IMR-90 (cell line): ENCODE results near the gene PAQR5. TPM values are rescaled to one million over a fixed set of nuclear protein-coding genes. Genes with fewer than 3 reads are reported as not detected.

Experiments used
- ATAC-seq: fragments of 200-7000 bp; cut with Tn5 transposase; 2 replicates; pipeline ENCODE4 v1.9.1; 2020; ENCODE audit warnings: low read depth, mild to moderate bottlenecking, moderate library complexity
- BruUV-seq: library from RNA; stranded (reverse); fragments of 400-500 nt; replicated peaks from 2 replicates; lab custom pipeline; 2021; lab: Mats Ljungman, UMichigan
- CTCF ChIA-PET: fragments of 300-600 bp; formaldehyde crosslinking; extraction: SDS; loops from one replicate; lab custom pipeline; 2021; ENCODE audit warnings: antibody characterized with exemption; lab: Yijun Ruan, JAX
- POLR2A ChIA-PET: fragments of 300-600 bp; sonication (Branson Sonifier 250); formaldehyde crosslinking; loops from one replicate; lab custom pipeline; 2022; ENCODE audit warnings: antibody characterized with exemption; ENCODE audit not compliant: unreplicated experiment; lab: Charles Lee
- DNase-seq: peaks from one replicate; pipeline ENCODE4 v3.0.0; 2013
- H2AFZ ChIP-seq: replicated peaks from 2 replicates; pipeline ENCODE3; 2013; ENCODE audit warnings: low read length, mild to moderate bottlenecking; ENCODE audit not compliant: poor library complexity
- H2AK5ac ChIP-seq: 2 replicates; pipeline ENCODE4 v1.6.1; 2013; ENCODE audit warnings: low read depth, low read length, inconsistent platforms
- H2AK9ac ChIP-seq: replicated peaks from 2 replicates; pipeline ENCODE3; 2013; ENCODE audit warnings: mild to moderate bottlenecking, low read depth, low read length, moderate library complexity; ENCODE audit not compliant: poor library complexity
- H2BK120ac ChIP-seq: 2 replicates; pipeline ENCODE4 v1.6.1; 2013; ENCODE audit warnings: low read depth, low read length, inconsistent platforms
- H2BK15ac ChIP-seq: 3 replicates; pipeline ENCODE4 v1.6.1; 2013; ENCODE audit warnings: low read depth, low read length, inconsistent platforms
- H2BK20ac ChIP-seq: 2 replicates; pipeline ENCODE4 v1.6.1; 2013; ENCODE audit warnings: low read depth, mild to moderate bottlenecking, inconsistent platforms, low read length, moderate library complexity
- H2BK5ac ChIP-seq: 2 replicates; pipeline ENCODE4 v1.6.1; 2013; ENCODE audit warnings: mild to moderate bottlenecking, low read depth, low read length, inconsistent platforms; ENCODE audit not compliant: poor library complexity, severe bottlenecking
- H3K14ac ChIP-seq: replicated peaks from 2 replicates; pipeline ENCODE4 v1.6.1; 2013; ENCODE audit warnings: low read depth, low read length, inconsistent platforms
- H3K18ac ChIP-seq: 2 replicates; pipeline ENCODE4 v1.6.1; 2013; ENCODE audit warnings: low read depth, low read length, control low read depth
- H3K23ac ChIP-seq: 2 replicates; pipeline ENCODE4 v1.6.1; 2013; ENCODE audit warnings: low read depth, low read length, inconsistent platforms
- H3K27ac ChIP-seq: 2 replicates; pipeline ENCODE4 v1.5.1; 2013; ENCODE audit warnings: mild to moderate bottlenecking, control low read depth, low read length; ENCODE audit not compliant: insufficient read depth
- H3K27me3 ChIP-seq: 2 replicates; pipeline ENCODE4 v1.6.1; 2013; ENCODE audit warnings: low read length; ENCODE audit not compliant: control insufficient read depth, insufficient read depth
- H3K36me3 ChIP-seq: 2 replicates; pipeline ENCODE4 v1.6.1; 2013; ENCODE audit warnings: low read length, mixed read lengths; ENCODE audit not compliant: control insufficient read depth, insufficient read depth
- H3K4ac ChIP-seq: 2 replicates; pipeline ENCODE4 v1.6.1; 2013; ENCODE audit warnings: low read depth, low read length, inconsistent platforms
- H3K4me1 ChIP-seq: 2 replicates; pipeline ENCODE4 v1.6.1; 2013; ENCODE audit warnings: low read length, mixed read lengths; ENCODE audit not compliant: control insufficient read depth, insufficient read depth
- H3K4me2 ChIP-seq: 2 replicates; pipeline ENCODE4 v1.6.1; 2013; ENCODE audit warnings: low read depth, mild to moderate bottlenecking, control low read depth, low read length, moderate library complexity
- H3K4me3 ChIP-seq: 2 replicates; pipeline ENCODE4 v1.5.1; 2013; ENCODE audit warnings: low read depth, mild to moderate bottlenecking, control low read depth, low read length, moderate library complexity; ENCODE audit not compliant: insufficient read depth
- H3K56ac ChIP-seq: 2 replicates; pipeline ENCODE4 v1.6.1; 2013; ENCODE audit warnings: low read length, inconsistent platforms; ENCODE audit not compliant: insufficient read depth; ENCODE audit errors: extremely low read depth
- H3K79me1 ChIP-seq, 2 experiments: 2 replicates each; pipeline ENCODE4 v1.6.1; 2013; ENCODE audit warnings: low read length in 2 of 2, inconsistent platforms in 1 of 2, low read depth in 1 of 2
- H3K9ac ChIP-seq: 2 replicates; pipeline ENCODE4 v1.6.1; 2013; ENCODE audit warnings: low read depth, low read length, control low read depth
- H3K9me1 ChIP-seq: 2 replicates; pipeline ENCODE4 v1.6.1; 2013; ENCODE audit warnings: low read length, inconsistent platforms; ENCODE audit not compliant: insufficient read depth
- H3K9me3 ChIP-seq: 2 replicates; pipeline ENCODE4 v1.6.1; 2013; ENCODE audit warnings: low read length; ENCODE audit not compliant: control insufficient read depth, insufficient read depth
- H4K20me1 ChIP-seq: 2 replicates; pipeline ENCODE4 v1.6.1; 2013; ENCODE audit warnings: low read length, inconsistent platforms; ENCODE audit not compliant: insufficient read depth
- H4K5ac ChIP-seq: 2 replicates; pipeline ENCODE4 v1.6.1; 2013; ENCODE audit warnings: mild to moderate bottlenecking, low read depth, low read length, control low read depth
- H4K8ac ChIP-seq, 2 experiments: 2 replicates each; pipeline ENCODE4 v1.6.1; 2013; ENCODE audit warnings: low read depth in 2 of 2, low read length in 2 of 2, control low read depth in 1 of 2, inconsistent platforms in 1 of 2
- H4K91ac ChIP-seq: 2 replicates; pipeline ENCODE4 v1.6.1; 2013; ENCODE audit warnings: low read depth, low read length, inconsistent platforms; ENCODE audit not compliant: insufficient read depth
- BHLHE40 ChIP-seq: fragments of 150-350 bp; IDR thresholded peaks from 2 replicates; pipeline ENCODE4 v1.6.1; 2016; ENCODE audit warnings: mild to moderate bottlenecking, low read depth, low read length
- CEBPB ChIP-seq: IDR thresholded peaks from 2 replicates; pipeline ENCODE4 v1.6.1; 2012; ENCODE audit warnings: low read depth, low read length, improper control_type of control experiment
- CHD1 ChIP-seq: IDR thresholded peaks from 2 replicates; pipeline ENCODE4 v1.6.1; 2012; ENCODE audit warnings: low read depth, low read length, improper control_type of control experiment
- CTCF ChIP-seq: conservative IDR thresholded peaks from 2 replicates; pipeline ENCODE4 v1.5.1; 2012; ENCODE audit warnings: mild to moderate bottlenecking, low read depth, low read length, improper control_type of control experiment
- ELK1 ChIP-seq: fragments of 150-350 bp; IDR thresholded peaks from 2 replicates; pipeline ENCODE4 v1.6.1; 2016; ENCODE audit warnings: low read depth, mild to moderate bottlenecking, low read length, moderate library complexity, borderline replicate concordance
- FOS ChIP-seq: fragments of 150-350 bp; IDR thresholded peaks from 2 replicates; pipeline ENCODE4 v1.6.1; 2016; ENCODE audit warnings: low read depth, low read length
- MAFK ChIP-seq: IDR thresholded peaks from 2 replicates; pipeline ENCODE4 v1.6.1; 2012; ENCODE audit warnings: low read depth, low read length, improper control_type of control experiment
- MXI1 ChIP-seq: IDR thresholded peaks from 2 replicates; pipeline ENCODE4 v1.6.1; 2012; ENCODE audit warnings: low read depth, mild to moderate bottlenecking, low read length, moderate library complexity, borderline replicate concordance
- NFE2L2 ChIP-seq: fragments of 150-350 bp; IDR thresholded peaks from 2 replicates; pipeline ENCODE4 v1.6.1; 2016; ENCODE audit warnings: low read depth, mild to moderate bottlenecking, low read length
- POLR2A ChIP-seq: IDR thresholded peaks from 2 replicates; pipeline ENCODE4 v1.6.1; 2012; ENCODE audit warnings: mild to moderate bottlenecking, low read depth, low read length
- RAD21 ChIP-seq: IDR thresholded peaks from 2 replicates; pipeline ENCODE4 v1.6.1; 2012; ENCODE audit warnings: low read length, improper control_type of control experiment
- RCOR1 ChIP-seq: IDR thresholded peaks from 2 replicates; pipeline ENCODE4 v1.6.1; 2012; ENCODE audit warnings: mild to moderate bottlenecking, low read length, improper control_type of control experiment; ENCODE audit not compliant: insufficient replicate concordance
- RFX5 ChIP-seq: IDR thresholded peaks from 2 replicates; pipeline ENCODE4 v1.8.0; 2012; ENCODE audit warnings: low read depth, mild to moderate bottlenecking, low read length, moderate library complexity
- SMC3 ChIP-seq: fragments of 150-350 bp; IDR thresholded peaks from 2 replicates; pipeline ENCODE4 v1.6.1; 2016; ENCODE audit warnings: low read depth, mild to moderate bottlenecking, antibody characterized with exemption, low read length, moderate library complexity
- WGBS, 2 experiments: methylation state at CpG; one replicate each; pipeline versions ENCODE4 v1.1.5 to v1.1.7; 2013; ENCODE audit warnings: missing lambda C conversion rate in 2 of 2; ENCODE audit not compliant: insufficient read length in 1 of 2; ENCODE audit errors: extremely low coverage in 2 of 2; 5-methylcytosine and 5-hydroxymethylcytosine counted together
- dilution Hi-C: fragments of 300-500 bp; cut with HindIII; formaldehyde crosslinking; loops from one replicate; pipeline ENCODE4 v1.14.3; 2018; ENCODE audit warnings: low sequenced_read_pairs; ENCODE audit not compliant: unreplicated experiment
- in situ Hi-C: fragments of 300-500 bp; cut with MboI; formaldehyde crosslinking; loops from 3 replicates; pipeline ENCODE4 v1.14.3; 2019; ENCODE audit warnings: low sequenced_read_pairs, inconsistent platforms, mixed read lengths
- intact Hi-C: fragments of 100-400 bp; cut with micrococcal nuclease; formaldehyde crosslinking; loops from 2 replicates; pipeline ENCODE4 v1.10.0; 2022
- polyA plus RNA-seq, 3 experiments: library from polyadenylated mRNA; depleted of rRNA; stranded (reverse); fragments of >200 nt; gene quantifications; 2 replicates each; pipeline ENCODE4 v1.2.3, GENCODE V29; 2012; ENCODE audit warnings: low replicate concordance in 1 of 3
- total RNA-seq: library from RNA; depleted of rRNA; stranded (reverse); fragments of >200 nt; gene quantifications from 2 replicates; pipeline ENCODE4 v1.2.3, GENCODE V29; 2012
- TF ChIP-seq, protein P1 (sequence below): fragments of 150-350 bp; IDR thresholded peaks from 2 replicates; pipeline ENCODE4 v1.6.1; 2017; ENCODE audit warnings: mild to moderate bottlenecking, antibody characterized with exemption, low read length, low read depth

The PAQR5 gene
- total and polyA plus RNA-seq, 2 of the 4 experiments (the other 2 are of a cell fraction), result 2.3 to 2.7 TPM

DNA sequence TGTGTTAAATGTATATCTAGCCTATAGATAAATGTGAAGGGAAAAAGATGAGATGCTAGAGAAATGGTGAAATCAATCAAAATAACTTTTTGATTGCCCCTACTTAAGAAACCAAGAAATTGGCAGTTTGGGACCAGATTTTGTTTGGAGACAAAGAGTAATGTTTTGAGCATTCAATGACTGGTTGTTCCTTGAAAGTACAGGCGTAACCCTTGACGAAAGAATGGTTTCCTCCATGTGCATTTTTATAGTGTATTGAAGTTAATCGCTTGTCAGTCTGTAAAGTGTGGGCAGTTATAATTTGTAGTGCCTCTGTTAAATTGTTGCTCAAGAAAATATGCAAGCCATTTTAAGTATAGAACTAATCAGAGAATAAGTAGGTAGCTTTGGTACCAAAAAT is 116.7 kb downstream of the PAQR5 start:
- no peaks in the 10 kb centered on the region for H3K9me3 ChIP-seq
- peak overlapping the region; percentile 71 for H2AK5ac ChIP-seq
- H4K91ac ChIP-seq, result peak overlapping the region; percentile 90
- peak overlapping the region; percentile 92 for H2BK120ac ChIP-seq
- H3K9ac ChIP-seq, result peak overlapping the region; percentile 91; the same call in 1 of the 2 replicates
- H2AFZ ChIP-seq, result no peak overlapping the region
- H3K9me1 ChIP-seq, result peaks cover 12% of the 10 kb centered on the region
- H3K36me3 ChIP-seq, result no peaks in the 10 kb centered on the region; the same call in 1 of the 2 replicates
- no peaks in the 10 kb centered on the region for H3K27me3 ChIP-seq
- peak overlapping the region; percentile 95 for H3K23ac ChIP-seq
- H2BK15ac ChIP-seq, result peak overlapping the region; percentile 96
- BruUV-seq, result TSS peak; percentile 74
- 20% methylated on average over 3 of the region's 3 CpGs; no CpG with 5 or more reads in 1 of the 2 experiments for WGBS, 2 experiments
- H4K8ac ChIP-seq, result peak overlapping the region; percentile 91 to 94
- H2BK20ac ChIP-seq, result peak overlapping the region; percentile 88
- H4K5ac ChIP-seq, result peak overlapping the region; percentile 97; the same call in 1 of the 2 replicates
- POLR2A ChIA-PET, result interaction anchor here (0.6 kb wide), 2 partner anchors 44 to 253 kb away, joined by 3 to 5 read pairs; no protein-coding TSS in a partner anchor
- H3K4ac ChIP-seq, result peak overlapping the region; percentile 85; the same call in 1 of the 2 replicates
- peak overlapping the region; percentile 99 for H3K18ac ChIP-seq
- TF ChIP-seq BHLHE40 (no peak), RCOR1 (no peak), MAFK (no peak), RFX5 (no peak), SMC3 (no peak), CTCF (no peak), NFE2L2 (no peak), FOS (no peak), CHD1 (no peak), MXI1 (no peak), CEBPB (no peak), ELK1 (no peak), RAD21 (no peak), POLR2A (no peak)
- TF ChIP-seq, protein P1, sequence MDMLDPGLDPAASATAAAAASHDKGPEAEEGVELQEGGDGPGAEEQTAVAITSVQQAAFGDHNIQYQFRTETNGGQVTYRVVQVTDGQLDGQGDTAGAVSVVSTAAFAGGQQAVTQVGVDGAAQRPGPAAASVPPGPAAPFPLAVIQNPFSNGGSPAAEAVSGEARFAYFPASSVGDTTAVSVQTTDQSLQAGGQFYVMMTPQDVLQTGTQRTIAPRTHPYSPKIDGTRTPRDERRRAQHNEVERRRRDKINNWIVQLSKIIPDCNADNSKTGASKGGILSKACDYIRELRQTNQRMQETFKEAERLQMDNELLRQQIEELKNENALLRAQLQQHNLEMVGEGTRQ, result no peak
- no peak overlapping the region for H2AK9ac ChIP-seq
- peak overlapping the region; percentile 95 for H3K14ac ChIP-seq
- H2BK5ac ChIP-seq, result peak overlapping the region; percentile 98
- intact Hi-C loops (loop anchor here (2.0 kb wide), 1 partner anchor 37 kb away; the partner anchor contains the start of gene RPLP1), in situ Hi-C loops (no loop called here), dilution Hi-C loops (no loop called here)
- peaks cover 20% of the 10 kb centered on the region for H3K4me1 ChIP-seq
- peak overlapping the region; percentile 97 for H3K56ac ChIP-seq
- H3K4me3 ChIP-seq, result peak overlapping the region; percentile 78; the same call in 1 of the 2 replicates
- peaks cover 35 to 63% of the 10 kb centered on the region in 2 experiments for H3K79me1 ChIP-seq
- H4K20me1 ChIP-seq, result peaks cover 28% of the 10 kb centered on the region
- H3K27ac ChIP-seq, result peak overlapping the region; percentile 100; the same call in 1 of the 2 replicates
- peak; percentile 33 for DNase-seq
- peak overlapping the region; percentile 98 for H3K4me2 ChIP-seq
- CTCF ChIA-PET, result no interaction called here
- no peak for ATAC-seq
